Measurements from ENCODE around the gene NSUN3. TPM values are rescaled to one million over a fixed set of nuclear protein-coding genes. Genes with fewer than 3 reads are reported as not detected.
"Not testable (repeated sequence)": the region's sequence is repeated elsewhere in the genome, so short reads cannot be mapped to it uniquely, and the experiment has no call there.

The NSUN3 gene
- polyA plus RNA-seq (ENCODE audit: insufficient read length), result 14.6 TPM
- long read RNA-seq, donor 1, partial matches to known transcripts, result 0 of 2 reads
- long read RNA-seq, donor 1, other reads (novel, unspliced or antisense), result 0 of 2 reads
- long read RNA-seq, donor 2, partial matches to known transcripts, result 8 of 9 reads
- long read RNA-seq, donor 2, other reads (novel, unspliced or antisense), result 0 of 9 reads
- long read RNA-seq, donor 3, partial matches to known transcripts, result 0 of 3 reads
- long read RNA-seq, donor 3, other reads (novel, unspliced or antisense), result 0 of 3 reads
- long read RNA-seq, donor 4, result 0 reads
- long read RNA-seq, donor 5, transcript NSUN3-201 (6 exons, 3,289 nt), result major isoform, 6 of 8 reads
- long read RNA-seq, donor 5, partial matches to known transcripts, result 0 of 8 reads
- long read RNA-seq, donor 5, other reads (novel, unspliced or antisense), result 0 of 8 reads
- long read RNA-seq, donor 6, partial matches to known transcripts, result 0 of 1 reads
- long read RNA-seq, donor 6, other reads (novel, unspliced or antisense), result 0 of 1 reads
- long read RNA-seq, donor 7, partial matches to known transcripts, result 0 of 2 reads
- long read RNA-seq, donor 7, other reads (novel, unspliced or antisense), result 0 of 2 reads
- long read RNA-seq, donor 8, partial matches to known transcripts, result 0 of 3 reads
- long read RNA-seq, donor 8, other reads (novel, unspliced or antisense), result 0 of 3 reads

- peak; percentile 96 for DNase-seq
Observed at GRCh38 chr3:94062513-94063404, at the start of gene NSUN3, which contains the start of gene DHFR2. Gene NSUN3, plus strand, starts transcription at chr3:94063061. Its CDS starts 66 bp downstream, at chr3:94063127. Gene DHFR2, minus strand, starts transcription at chr3:94062916. Its CDS starts 1,405 bp downstream, at chr3:94061511.

GRCh38 chr3:94015025-94015424, 47.8 kb upstream of the NSUN3 start:
- DNase-seq, result no peak

GRCh38 chr3:94019659-94020058, 43.2 kb upstream of the NSUN3 start:
- no peak for DNase-seq

GRCh38 chr3:94020293-94020692, 42.6 kb upstream of the NSUN3 start:
- no peak for DNase-seq

- DNase-seq, result no peak
Observed at GRCh38 chr3:94024385-94024784, 38.5 kb upstream of the NSUN3 start.

- no peak for DNase-seq
Observed at GRCh38 chr3:94026623-94027022, 36.2 kb upstream of the NSUN3 start.

GRCh38 chr3:94028093-94028837, 34.6 kb upstream of the NSUN3 start, which contains the start of gene STX19:
Gene STX19, minus strand, starts transcription at chr3:94028597. Its CDS starts 13,328 bp downstream, at chr3:94015269.
- DNase-seq, result no peak

- DNase-seq, result no peak
Observed at GRCh38 chr3:94036909-94037507, 25.9 kb upstream of the NSUN3 start.

- DNase-seq, result no peak
Observed at GRCh38 chr3:94043285-94043684, 19.6 kb upstream of the NSUN3 start.

GRCh38 chr3:94044100-94044936, 18.5 kb upstream of the NSUN3 start:
- DNase-seq, result not testable (repeated sequence)

- DNase-seq, result no peak
Observed at GRCh38 chr3:94046533-94046932, 16.3 kb upstream of the NSUN3 start.

GRCh38 chr3:94049267-94049666, 13.6 kb upstream of the NSUN3 start:
- DNase-seq, result no peak

GRCh38 chr3:94050546-94050945, 12.3 kb upstream of the NSUN3 start:
- no peak for DNase-seq

- DNase-seq, result no peak
Observed at GRCh38 chr3:94061297-94061696, 1.6 kb upstream of the NSUN3 start.

GRCh38 chr3:94063496-94064119, 747 bp downstream of the NSUN3 start:
- no peak for DNase-seq

- no peak for DNase-seq
Observed at GRCh38 chr3:94064243-94064860, 1.5 kb downstream of the NSUN3 start.

GRCh38 chr3:94065122-94065521, 2.3 kb downstream of the NSUN3 start:
- DNase-seq, result no peak

- DNase-seq, result no peak
Observed at GRCh38 chr3:94065819-94066480, 3.1 kb downstream of the NSUN3 start.

Data from left kidney (tissue), 8 donors.